Panc1 (cell line): ENCODE results near the gene TBX1.

ENCODE experiments used
- POLR2AphosphoS5 ChIP-seq: IDR thresholded peaks from 2 replicates; pipeline ENCODE4 v1.6.1; 2012; ENCODE audit warnings: mild to moderate bottlenecking, low read depth, low read length, moderate library complexity
- REST ChIP-seq, 2 experiments: IDR thresholded peaks; 2 replicates each; pipeline ENCODE4 v1.6.1; 2011 to 2012; ENCODE audit warnings: low read depth in 2 of 2, control low read depth in 1 of 2, low read length in 1 of 2, mild to moderate bottlenecking in 1 of 2, moderate library complexity in 1 of 2; ENCODE audit not compliant: insufficient read depth in 1 of 2
- TCF7L2 ChIP-seq: IDR thresholded peaks from 2 replicates; pipeline ENCODE4 v1.6.1; 2011; ENCODE audit warnings: mild to moderate bottlenecking, low read depth, low read length, inconsistent platforms
- TF ChIP-seq, protein P1 (sequence below): fragments of 450-650 bp; IDR thresholded peaks from 2 replicates; pipeline ENCODE4 v1.5.1; 2017; ENCODE audit warnings: mild to moderate bottlenecking

DNA sequence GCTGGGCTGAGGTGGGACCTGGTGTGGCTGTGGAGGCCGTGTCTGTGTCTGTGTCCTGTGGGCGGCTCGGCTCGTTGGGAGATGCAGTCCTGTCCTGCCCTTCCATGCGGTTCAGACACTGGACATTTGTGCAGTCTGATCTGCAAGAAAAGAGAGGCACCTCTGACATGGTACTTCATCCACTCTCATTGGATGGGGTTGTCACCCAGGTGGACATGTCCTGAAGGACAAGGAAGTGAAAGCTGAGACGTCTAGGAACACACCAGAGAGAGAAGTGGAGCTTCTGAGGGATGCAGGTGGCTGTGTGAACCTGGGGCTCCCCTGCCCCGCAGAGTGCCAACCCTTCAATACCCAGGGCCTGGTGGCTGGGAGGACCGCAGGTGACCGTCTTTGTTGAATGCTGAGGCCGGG, 18.4 kb downstream of the TBX1 start:
- TF ChIP-seq POLR2AphosphoS5 (no peak), TCF7L2 (no peak), REST (IDR thresholded peaks at IDR 0.05; ENCODE audit: insufficient read depth in 1 of 2, low read depth in 2 of 2, low read length in 1 of 2) (no peak)
- TF ChIP-seq, protein P1, sequence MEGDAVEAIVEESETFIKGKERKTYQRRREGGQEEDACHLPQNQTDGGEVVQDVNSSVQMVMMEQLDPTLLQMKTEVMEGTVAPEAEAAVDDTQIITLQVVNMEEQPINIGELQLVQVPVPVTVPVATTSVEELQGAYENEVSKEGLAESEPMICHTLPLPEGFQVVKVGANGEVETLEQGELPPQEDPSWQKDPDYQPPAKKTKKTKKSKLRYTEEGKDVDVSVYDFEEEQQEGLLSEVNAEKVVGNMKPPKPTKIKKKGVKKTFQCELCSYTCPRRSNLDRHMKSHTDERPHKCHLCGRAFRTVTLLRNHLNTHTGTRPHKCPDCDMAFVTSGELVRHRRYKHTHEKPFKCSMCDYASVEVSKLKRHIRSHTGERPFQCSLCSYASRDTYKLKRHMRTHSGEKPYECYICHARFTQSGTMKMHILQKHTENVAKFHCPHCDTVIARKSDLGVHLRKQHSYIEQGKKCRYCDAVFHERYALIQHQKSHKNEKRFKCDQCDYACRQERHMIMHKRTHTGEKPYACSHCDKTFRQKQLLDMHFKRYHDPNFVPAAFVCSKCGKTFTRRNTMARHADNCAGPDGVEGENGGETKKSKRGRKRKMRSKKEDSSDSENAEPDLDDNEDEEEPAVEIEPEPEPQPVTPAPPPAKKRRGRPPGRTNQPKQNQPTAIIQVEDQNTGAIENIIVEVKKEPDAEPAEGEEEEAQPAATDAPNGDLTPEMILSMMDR, result no peak
